Renal pelvis (tissue), 4 donors: ENCODE measurements around the gene TSPEAR. TPM values are rescaled to one million over a fixed set of nuclear protein-coding genes. Genes with fewer than 3 reads are reported as not detected.

Experiments
- DNase-seq: peaks from one replicate; pipeline ENCODE4 v3.0.0-alpha.2; 2013
- polyA plus RNA-seq, 3 donors: library from polyadenylated mRNA; unstranded; fragments of 120-200 nt; gene quantifications; one replicate each; pipeline ENCODE4 v1.2.1, GENCODE V29; 2013; ENCODE audit not compliant: insufficient read length in 3 of 3

The TSPEAR gene
- polyA plus RNA-seq, 3 donors: 0.95 to 1.1 (median 1.0) TPM

DNA sequence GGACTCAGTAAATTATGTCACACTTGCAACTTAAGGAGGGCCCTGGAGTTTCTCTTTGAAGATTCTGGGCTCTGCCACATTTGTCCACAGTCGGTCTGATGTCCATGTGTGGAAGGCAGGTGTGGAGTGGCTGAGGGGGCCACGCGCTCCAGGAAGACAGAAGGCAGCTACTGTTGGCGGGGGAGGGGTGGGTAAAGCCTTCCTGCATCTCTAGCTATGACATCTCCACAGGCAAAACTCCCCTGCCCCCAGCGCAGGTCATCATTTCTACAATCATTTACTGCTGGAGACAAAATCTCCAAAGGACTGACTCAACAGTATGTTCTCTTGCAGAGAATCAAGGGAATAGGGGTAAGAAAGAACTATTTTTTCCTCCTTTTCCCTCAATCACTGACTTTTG, 11.4 kb upstream of the TSPEAR start:
- no peak for DNase-seq

DNA sequence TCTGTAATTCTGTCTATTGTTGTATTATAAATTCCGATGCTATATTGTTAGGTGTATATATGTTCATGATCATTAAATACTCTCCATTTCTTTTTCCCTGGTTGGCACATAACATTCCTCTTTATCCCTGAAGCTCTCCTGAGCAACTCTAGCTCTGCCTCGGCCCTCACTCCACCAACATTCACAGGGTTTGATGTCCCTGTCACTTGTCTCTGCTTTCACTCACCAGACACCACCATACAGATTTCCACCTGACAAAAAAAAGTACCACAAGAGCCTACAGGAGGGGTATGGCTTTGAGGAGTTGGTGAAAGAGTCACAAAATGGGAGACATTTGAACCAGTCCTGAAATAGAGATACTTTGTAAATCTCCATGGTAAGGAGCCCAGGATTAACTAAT, 8.8 kb upstream of the TSPEAR start:
- DNase-seq: no peak

DNA sequence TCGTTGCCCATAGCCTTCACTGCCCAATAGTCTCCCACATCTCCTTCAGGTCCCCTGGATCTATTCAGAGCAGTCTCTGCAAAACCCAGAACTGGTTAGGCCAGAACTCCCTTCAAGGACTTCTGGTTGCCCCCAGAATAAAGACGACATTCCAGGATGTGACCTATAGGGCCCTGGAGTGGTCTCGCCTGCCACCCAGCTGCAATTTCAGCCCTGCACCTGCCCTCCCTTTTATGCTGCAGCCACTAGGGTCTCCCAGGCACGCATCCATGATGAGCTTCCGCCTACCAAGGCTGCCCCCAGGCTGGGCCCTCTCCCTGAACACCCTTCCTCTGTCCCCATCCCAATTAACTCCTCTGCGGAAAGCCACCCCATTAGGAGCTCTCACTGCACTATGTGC, 7.2 kb upstream of the TSPEAR start:
- no peak for DNase-seq

DNA sequence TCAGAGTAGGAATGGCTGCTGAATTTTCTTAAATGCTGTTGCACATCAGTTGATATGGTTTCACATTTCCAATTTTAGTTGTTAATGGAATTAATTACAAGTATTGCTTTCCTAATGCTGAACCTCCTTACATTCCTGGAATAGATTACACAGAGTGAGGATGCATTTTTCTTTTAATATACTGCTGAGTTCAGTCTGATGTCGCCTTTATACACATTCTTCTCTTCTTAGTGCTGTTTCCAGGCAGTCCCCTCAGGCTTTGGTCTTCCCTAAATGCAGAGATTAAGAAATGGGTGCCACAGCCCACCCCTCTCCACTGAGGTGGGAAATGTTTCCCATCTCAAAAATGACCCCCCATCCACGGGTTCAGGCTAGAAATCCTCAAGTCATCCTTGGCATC, 6.7 kb upstream of the TSPEAR start:
- no peak for DNase-seq

DNA sequence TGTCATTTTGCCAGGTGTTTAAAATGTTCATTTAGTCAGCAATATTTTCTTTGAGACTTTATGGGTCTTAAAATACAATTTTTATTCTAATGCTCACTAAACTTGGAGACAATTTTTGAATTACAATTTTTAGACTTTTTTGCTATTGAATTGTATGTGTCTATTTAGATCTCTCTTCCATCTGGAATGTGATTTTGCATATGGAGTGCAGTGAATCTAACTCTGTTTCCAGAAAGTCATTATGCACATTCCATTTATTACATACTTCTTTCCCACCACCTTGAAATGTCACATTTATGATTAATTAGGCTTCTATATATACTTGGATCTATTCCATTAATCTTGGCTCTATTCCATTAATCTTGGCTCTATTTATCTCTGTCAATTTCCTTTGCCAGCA, 5.6 kb upstream of the TSPEAR start:
- DNase-seq: no peak

DNA sequence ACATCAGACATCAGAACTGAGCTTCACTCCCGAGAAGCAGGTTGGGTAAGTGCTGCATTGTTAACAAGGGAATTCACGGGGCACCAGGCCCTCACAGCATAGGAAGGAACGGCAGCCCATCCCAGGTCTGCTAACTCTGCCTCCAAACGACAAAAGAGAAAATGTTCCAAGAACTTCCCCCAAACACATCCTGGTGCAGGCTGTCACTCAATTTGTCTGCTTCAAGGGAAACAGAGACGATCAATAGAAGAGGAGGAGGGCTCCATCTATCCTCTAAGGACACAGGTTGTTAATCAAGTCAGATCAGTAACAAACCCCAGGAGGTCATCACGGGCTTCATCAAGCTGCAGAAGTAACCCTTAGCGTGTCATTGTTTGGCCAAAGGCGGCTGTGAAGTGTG, 3.5 kb upstream of the TSPEAR start:
- no peak for DNase-seq

DNA sequence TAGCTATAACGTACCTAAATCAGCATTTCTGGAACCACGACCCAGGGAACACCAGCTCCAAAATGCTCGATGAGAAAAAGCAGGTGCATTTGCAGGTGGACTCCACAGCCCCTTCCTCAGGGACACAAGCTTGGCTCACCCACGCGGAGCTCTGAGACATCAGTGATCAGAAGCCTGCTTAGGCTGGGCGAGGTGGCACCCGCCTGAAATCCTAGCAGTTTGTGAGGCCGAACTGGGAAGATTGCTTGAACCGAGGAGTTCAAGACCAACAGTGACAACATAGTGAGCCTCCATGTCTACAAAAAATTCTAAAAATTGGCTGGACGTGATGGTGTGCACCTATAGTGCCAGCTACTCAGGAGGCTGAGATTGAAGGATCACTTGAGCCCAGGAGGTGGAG, 2.5 kb upstream of the TSPEAR start:
- no peak for DNase-seq

DNA sequence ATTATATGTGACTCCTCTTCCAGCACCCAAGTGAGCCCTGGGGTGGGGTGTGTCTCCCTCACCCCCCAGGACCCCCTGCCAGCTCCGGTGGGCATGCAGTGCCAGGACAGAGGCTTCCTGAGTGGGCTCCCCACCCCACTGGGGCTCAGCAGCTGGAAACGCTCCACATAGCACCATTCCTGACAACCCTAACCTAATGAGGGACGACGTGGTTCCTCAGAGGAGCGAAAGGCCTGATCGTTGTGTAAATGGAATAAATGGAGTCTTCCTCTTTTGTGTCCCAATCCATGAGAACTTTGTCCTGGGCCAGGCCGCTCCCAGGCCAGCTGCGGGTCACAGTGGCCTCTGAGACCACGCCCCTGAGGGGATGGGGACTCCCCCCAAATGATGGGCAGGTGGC, 1.8 kb upstream of the TSPEAR start:
- DNase-seq: no peak

DNA sequence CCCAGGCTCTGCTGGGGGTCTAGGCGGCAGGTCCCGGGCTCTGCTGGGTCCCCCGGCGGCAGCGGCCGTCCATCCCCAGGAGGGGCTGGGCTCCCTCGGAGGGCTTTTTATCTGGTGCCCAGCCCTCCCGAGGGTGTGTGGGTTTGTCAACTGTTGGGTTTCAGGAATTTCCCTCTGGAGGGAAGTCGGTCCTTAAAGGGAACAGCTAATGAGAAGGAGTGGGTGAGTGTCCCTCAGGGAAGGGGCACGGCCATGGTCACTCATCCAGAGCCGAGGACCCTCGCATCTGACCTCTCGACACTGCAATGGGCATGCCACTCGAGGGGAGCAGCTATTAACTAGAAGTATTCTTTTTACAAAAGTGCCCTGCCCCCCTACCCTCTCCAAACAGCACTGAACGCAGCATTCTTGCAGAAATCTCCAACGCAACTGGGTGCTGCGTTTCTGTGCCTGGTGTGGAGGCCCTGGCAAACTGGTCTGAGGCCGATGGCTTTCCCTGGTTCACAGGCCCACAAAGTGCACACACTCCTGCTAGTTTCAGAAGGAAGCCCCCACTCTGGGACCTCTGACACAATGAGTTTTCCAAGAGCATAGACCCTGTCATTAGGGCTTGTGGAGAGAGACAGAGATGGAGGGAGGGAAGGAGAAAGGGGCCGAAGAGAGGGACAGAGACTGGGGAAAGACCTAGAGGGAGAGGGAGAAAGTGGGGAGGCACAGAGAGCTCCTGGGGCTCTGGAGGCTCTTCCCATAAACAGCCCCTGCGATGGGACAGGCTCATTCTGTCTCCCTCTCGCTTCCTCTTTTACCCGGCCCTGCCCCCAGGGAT, 1.0 kb upstream of the TSPEAR start:
- DNase-seq: no peak

DNA sequence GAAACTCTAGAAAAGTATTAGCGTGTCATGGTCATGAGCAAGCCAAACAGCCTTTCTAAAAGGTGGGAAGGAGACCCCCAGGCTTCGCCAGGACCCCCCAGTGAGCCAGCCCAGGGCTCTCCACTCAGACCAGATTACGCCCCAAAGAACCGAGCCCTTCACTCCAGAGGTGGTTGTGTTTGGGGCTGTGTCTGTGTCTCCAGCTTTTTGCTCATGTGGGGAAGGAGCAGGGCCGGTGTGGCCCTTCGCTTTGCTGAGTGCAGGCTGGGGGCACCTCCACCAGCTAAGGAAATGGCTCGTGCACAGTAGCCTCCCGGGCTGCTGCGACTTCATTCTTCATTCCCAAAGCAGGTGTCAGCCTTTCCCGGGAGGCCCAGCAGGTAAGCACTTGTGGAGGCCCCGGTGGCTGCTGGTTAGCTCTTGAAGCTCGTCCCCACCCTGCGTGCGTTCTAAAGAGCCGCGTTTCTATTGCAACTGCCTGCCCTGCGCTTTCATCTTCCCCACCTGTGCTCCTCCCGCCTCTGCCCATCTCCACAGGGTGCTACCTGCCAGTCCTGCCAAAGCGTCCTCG, 531 bp downstream of the TSPEAR start:
- no peak for DNase-seq

DNA sequence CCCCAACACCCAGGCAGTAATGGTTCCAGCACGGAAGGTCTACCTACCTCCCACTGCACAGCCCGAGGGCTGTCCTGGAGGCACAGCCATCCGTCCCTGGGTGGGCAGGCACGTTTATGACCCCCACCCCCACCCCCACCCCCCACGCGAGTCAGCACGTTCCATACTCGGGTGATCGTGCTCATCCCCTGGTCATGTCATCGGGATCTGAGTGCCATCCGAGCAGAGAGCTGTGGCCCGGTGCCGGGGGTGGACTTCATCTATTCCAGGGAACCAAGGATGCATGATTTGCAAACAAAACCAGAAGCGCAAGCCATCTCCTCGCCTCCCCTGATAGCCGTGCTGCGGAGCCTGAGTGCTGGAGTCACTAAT, 1.1 kb downstream of the TSPEAR start:
- no peak for DNase-seq

DNA sequence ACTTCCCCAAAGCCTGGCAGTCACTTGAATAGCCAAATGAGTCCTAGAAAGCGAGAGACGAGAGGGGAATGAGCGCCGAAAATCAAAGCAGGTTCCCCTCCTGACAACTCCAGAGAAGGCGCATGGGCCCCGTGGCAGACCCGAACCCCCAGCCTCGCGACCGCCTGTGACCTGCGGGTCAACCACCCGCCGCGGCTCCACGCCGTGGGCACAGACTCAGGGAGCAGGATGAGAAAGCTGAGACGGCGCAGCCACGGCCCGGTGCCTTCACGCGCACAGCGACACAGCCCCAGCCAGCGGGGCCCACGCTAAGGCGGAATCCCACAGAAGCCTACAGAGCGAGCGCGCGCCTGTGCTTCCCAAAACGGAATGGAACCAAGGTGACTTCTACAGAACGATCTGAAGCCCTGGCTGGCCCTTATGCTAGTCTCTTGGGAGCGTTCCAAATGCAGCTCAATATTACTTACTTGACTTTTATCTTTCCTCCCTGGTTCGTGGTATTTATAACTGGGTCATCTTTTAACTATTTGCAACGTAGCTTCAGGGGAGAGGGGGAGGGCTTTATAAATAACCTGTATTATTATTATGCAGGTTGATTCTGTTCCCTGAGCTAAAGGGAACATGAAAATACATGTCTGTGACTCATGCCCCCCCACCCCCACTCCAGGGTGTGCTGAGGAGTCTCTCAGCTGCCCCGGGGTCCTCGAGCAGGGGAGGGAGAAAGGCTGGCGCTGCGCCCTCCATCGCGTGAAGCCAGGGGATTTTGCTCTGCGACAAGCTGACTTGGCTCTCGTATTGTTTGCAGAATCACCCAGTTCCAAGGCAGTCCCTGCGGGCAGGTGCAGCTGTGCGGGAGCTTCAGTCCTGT, 1.7 kb downstream of the TSPEAR start:
- DNase-seq: no peak

DNA sequence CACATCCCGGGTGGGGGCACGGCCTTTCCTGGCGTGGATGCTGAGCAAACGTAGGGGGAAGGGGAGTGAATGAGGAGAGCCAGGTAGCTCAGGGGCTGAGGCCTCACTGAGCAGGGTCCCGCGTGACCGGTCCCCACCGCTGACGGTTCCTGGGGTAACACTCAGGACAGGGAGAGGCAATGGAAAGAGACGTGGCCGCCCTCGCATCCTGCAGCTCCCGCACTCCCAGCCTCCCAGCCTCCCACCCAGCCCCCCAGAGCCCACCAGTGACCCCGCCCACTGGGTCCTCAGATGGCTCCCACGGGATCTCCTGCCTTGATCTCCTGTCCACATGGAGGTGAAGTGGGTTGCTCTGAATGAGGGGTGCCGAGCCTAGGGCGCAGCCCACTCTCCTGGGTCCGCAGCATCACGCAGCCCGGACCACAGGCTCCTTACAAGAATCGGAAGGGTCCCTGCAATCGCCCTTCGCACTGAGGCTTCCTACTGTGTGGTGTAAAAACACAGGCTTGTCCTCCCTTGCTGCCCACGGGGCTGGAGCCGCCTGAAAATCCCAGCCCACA, 2.4 kb downstream of the TSPEAR start:
- DNase-seq: no peak

DNA sequence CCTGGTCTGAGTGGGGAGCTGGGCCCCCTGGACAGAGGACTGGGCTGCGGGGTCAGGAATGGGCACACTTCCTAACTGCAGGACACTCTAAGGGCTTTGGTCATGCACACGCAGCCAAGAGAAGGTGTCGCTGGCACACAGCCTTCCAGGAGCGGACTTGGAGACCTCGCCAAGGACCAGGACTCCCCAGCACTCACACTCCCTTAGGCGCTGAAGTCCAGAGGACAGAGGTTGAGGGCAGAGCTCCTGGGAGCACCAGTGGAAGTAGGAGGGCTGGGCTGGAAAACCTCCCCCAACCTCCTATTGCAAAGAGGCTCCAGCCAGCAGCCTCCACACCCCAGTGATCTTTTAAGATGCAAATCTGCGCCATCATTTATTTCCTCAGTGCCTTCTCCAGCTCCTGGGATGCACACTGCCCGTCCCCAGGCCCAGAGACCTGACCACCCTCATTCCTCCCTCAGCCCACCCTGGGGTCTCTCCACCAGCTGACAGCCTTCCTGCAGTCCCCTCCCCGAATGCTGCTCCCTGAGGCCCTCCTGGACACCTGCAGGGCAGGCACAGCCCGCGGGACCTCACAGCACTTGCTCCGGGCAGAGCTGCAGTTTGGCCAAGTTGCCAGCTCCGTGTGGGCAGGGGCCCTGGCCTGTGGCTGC, 3.0 kb downstream of the TSPEAR start:
- no peak for DNase-seq

DNA sequence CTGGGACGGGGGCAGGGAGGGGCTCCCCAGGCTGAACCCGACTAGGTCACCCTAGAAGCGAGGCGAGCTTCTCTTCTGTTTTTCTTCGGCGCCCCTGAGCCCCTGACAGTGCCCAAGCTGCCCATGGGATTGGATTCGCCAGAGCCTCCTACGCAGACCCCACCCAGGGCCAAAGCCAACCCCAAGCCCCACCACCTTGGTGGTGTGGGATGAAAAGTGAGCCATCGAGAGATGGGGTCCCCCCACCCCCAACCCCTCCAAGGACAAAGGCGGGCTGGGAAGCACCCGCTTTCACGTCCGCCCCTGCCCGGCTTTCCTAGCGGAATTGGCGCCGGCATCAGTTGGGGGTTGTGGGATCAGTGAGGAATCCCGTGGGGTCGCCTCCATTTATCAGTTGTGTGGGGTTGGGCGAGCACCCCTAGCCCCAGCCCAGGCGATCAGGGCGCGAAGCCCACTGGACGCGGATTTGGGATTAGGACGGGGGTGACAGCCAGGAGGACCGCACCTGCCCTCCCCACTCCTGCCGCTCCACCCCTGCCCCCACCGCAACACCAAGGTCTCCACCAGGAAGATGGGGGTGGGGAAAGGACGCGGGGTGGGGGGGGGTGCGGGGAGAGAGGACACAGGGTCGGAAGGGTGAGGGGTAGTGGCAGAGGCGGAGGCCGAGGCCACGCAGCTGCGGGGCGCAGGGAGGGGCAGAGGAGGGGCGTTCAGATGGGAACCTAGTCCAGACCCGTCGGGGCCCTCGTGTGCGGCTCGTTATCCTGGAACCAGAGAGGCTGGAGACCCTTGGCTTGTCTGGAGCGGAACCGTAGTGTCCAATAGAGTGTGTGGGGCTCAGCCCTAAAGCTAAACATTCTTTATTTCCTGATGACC, 4.4 kb downstream of the TSPEAR start:
- DNase-seq: no peak

DNA sequence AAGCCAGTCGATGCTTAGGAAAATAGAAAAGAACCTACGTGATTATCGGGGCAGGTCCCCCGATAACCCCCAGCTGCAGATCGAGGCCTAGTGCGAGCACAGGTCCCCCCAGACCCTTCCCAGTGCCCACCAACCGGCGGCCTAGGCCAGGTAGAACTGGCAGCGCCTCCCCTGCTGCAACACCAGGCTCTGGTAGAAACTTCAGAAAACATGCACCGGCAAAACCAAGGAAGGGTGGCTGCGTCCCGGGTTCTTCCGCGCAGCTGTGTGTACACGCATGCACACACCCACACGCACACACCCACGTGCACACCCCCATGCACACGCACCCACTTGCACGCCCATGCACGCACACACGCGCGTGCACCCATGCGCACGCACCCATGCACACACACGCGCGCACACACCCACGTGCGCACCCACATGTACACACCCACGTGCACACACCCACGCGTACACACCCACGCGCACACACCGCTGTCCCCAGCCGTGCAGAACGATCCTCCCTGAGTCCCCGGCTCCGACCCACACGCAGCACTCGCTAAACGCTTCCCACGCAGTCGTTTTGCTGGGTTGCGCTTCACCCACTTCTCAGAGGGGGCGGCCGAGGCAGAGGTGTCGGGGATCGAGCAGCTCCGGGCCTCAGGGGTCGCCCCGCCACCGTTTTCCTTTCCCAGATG, 5.2 kb downstream of the TSPEAR start:
- no peak for DNase-seq

DNA sequence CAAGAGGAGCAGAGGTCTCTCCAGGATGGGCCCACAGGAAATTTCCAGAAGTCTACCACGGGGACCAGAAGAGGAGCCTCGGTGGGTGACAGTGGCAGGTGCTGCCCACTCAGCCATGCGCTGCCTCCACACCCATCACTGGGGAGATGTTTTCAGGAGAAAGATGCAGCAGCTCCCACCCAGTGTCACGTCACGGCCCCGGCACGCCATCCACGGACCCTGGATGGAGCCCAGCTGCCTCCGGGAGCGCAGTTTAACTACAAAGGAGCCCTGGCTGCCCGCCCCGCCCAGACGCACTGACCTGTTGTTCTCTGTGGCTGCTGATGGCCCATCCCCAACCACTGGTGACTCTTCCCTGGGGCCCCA, 6.8 kb downstream of the TSPEAR start:
- DNase-seq: no peak

DNA sequence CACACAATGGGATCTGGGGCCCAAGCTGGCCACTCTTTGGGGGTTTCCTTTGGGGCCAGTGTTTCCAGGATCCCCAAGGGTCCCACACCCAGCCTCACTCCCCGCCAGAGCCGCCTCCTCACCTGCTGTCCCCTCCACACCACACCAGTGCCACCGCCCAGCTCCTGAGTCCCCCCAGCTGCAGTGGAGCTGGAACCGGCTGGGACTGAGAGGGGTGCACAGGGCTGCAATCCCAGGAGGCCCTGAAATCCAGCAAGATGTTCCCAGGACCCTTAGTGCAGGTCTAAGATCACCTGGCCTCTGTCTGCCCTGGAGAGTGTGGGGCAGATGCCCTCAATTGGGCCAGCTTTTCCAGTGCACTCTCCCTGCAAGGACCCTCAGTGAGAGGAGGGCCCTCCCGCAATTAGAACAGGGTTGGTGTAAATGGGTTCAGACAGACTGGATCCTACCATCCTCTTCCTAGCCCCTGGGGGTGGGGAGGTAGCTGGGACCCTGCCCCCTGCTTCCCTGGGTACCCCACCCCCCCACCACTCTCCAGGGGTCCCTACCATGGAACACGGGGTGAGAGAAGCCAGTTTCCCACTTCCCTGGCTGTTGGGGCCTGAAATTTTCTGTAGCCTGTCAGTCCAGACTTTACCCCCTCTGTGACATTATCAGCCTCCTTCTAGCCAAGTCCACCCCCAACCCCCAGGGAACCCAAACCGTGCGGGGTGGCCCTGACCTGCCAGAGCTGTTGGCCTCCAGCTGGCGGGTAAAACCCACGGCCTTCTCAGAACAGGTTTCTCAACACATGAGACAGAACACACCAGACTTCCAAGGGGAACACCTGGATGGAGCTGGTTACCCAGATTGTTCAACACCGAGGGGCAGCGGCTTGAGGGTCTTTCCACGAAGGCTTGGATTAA, 7.4 kb downstream of the TSPEAR start:
- no peak for DNase-seq

DNA sequence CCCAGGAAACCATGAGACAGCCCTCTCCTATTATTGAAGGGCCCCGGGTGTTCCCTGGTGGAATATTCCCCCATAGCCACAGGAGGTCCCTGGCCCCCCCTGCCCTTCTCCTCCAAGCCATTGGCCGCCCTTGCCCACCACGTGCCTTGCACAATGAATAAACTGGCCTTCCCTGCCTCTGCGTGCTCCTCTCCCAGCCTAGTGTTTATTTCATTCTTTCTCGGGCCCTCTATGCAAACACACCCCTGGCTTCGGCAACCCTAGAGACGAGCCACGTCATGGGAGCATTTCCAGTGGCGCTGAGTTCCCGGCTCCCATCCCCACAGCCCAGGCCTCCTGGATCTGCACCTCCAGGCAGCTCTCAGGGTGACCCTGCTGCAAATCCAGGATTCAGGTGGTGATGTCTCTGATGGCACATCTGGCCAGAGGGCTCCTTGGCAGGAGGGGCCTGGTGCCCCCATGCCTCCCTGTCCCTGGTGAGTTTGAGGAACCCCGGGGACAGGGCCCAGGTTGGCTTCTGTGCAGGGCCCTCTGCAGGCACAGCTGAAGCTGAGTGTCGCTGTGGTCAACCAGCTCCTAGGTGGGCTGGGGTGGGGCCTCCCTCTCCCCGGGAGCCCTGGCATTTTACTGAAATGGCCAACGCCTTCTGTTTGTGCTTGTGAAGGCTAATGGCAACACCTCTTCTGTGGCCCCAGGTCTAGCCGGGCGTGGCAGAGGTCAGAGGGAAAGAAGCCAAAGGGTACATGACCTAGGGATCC, 8.2 kb downstream of the TSPEAR start:
- DNase-seq: no peak
